Naive thymus-derived CD4-positive, alpha-beta T cell (primary cell): ENCODE data around the gene DIAPH2. TPM values are rescaled to one million over a fixed set of nuclear protein-coding genes. Genes with fewer than 3 reads are reported as not detected.

ENCODE experiments used
- ATAC-seq: fragments of 150-1000 bp; cut with Tn5 transposase; 2 replicates; pipeline ENCODE4 v1.10.0; 2021; ENCODE audit warnings: mild to moderate bottlenecking, moderate library complexity
- CTCF ChIA-PET: fragments of 350-600 bp; sonication (Branson Sonifier 250); formaldehyde crosslinking; loops from one replicate; lab custom pipeline; 2021; ENCODE audit warnings: antibody characterized with exemption; lab: Charles Lee
- POLR2A ChIA-PET: fragments of 350-600 bp; sonication (Branson Sonifier 250); formaldehyde crosslinking; loops from one replicate; lab custom pipeline; 2021; ENCODE audit warnings: antibody characterized with exemption, inconsistent platforms; lab: Charles Lee
- DNase-seq, 9 donors: peaks; one replicate each; pipeline versions ENCODE4 v3.0.0 to v3.0.0-alpha.2; 2020 to 2022; ENCODE audit warnings: mixed read lengths in 1 of 9
- H3K27ac ChIP-seq: one replicate; pipeline ENCODE4 v1.7.0; 2013; ENCODE audit warnings: mild to moderate bottlenecking, low read depth, low read length, moderate library complexity
- H3K27me3 ChIP-seq, 2 donors: one replicate each; pipeline ENCODE4 v1.7.0; 2013; ENCODE audit warnings: low read length in 2 of 2, mild to moderate bottlenecking in 2 of 2, moderate library complexity in 2 of 2; ENCODE audit not compliant: control insufficient read depth in 2 of 2, insufficient read depth in 2 of 2
- H3K36me3 ChIP-seq, 3 experiments: 1 replicate in 2 of 3; 2 replicates in 1 of 3; pipeline ENCODE4 v1.7.0; 2013; ENCODE audit warnings: low read length in 3 of 3, mild to moderate bottlenecking in 3 of 3, moderate library complexity in 1 of 3; ENCODE audit not compliant: insufficient read depth in 3 of 3, control insufficient read depth in 2 of 3
- H3K4me1 ChIP-seq, 2 donors: one replicate each; pipeline ENCODE4 v1.7.0; 2013; ENCODE audit warnings: low read length in 2 of 2, mild to moderate bottlenecking in 2 of 2, moderate library complexity in 1 of 2; ENCODE audit not compliant: control insufficient read depth in 2 of 2, insufficient read depth in 2 of 2
- H3K4me3 ChIP-seq: 2 replicates; pipeline ENCODE4 v1.7.0; 2013; ENCODE audit warnings: mild to moderate bottlenecking, low read length
- H3K9me3 ChIP-seq, 3 experiments: 1 replicate in 2 of 3; 2 replicates in 1 of 3; pipeline ENCODE4 v1.7.0; 2013; ENCODE audit warnings: low read length in 3 of 3; ENCODE audit not compliant: control insufficient read depth in 2 of 3
- H3K27ac Mint-ChIP-seq, 9 donors: one replicate each; pipeline ENCODE4 v1.8.0; 2020 to 2022; ENCODE audit warnings: mixed read lengths in 9 of 9, mild to moderate bottlenecking in 8 of 9, moderate library complexity in 5 of 9, inconsistent platforms in 2 of 9
- H3K27me3 Mint-ChIP-seq, 5 donors: one replicate each; pipeline ENCODE4 v1.8.0; 2021 to 2022; ENCODE audit warnings: mixed read lengths in 5 of 5, mild to moderate bottlenecking in 1 of 5
- H3K36me3 Mint-ChIP-seq, 5 donors: one replicate each; pipeline ENCODE4 v1.8.0; 2020 to 2022; ENCODE audit warnings: mixed read lengths in 5 of 5, mild to moderate bottlenecking in 3 of 5, inconsistent platforms in 1 of 5
- H3K4me1 Mint-ChIP-seq, 7 donors: one replicate each; pipeline ENCODE4 v1.8.0; 2020 to 2022; ENCODE audit warnings: mixed read lengths in 7 of 7, mild to moderate bottlenecking in 3 of 7, inconsistent platforms in 1 of 7
- H3K4me3 Mint-ChIP-seq, 10 donors: one replicate each; pipeline ENCODE4 v1.8.0; 2020 to 2022; ENCODE audit warnings: mild to moderate bottlenecking in 10 of 10, mixed read lengths in 10 of 10, moderate library complexity in 6 of 10, inconsistent platforms in 2 of 10
- H3K9me3 Mint-ChIP-seq, 11 donors: one replicate each; pipeline ENCODE4 v1.8.0; 2020 to 2022; ENCODE audit warnings: mixed read lengths in 11 of 11, mild to moderate bottlenecking in 4 of 11, inconsistent platforms in 1 of 11, moderate library complexity in 1 of 11
- intact Hi-C, 2 donors: fragments of 100-400 bp; cut with micrococcal nuclease; formaldehyde crosslinking; loops; one replicate each; pipeline ENCODE4 v1.15.1; 2023
- polyA plus RNA-seq, 2 donors: library from polyadenylated mRNA; unstranded; fragments of 300-500 nt; fragmentation: Illumina TruSeq; gene quantifications; one replicate each; pipeline ENCODE4 v1.2.3, GENCODE V29; 2021
- total RNA-seq, 6 experiments: library from RNA in 5 of 6; stranded (reverse) in 5 of 6; gene quantifications; 1 replicate in 5 of 6; 2 replicates in 1 of 6; pipeline ENCODE4 v1.2.3 and lab custom pipeline; 2021 to 2026

The DIAPH2 gene
- total RNA-seq (10 to 100 TPM in 2 of 5 experiments, 1 to 10 TPM in 3; 4.3 to 23.9 (median 7.6) TPM), polyA plus RNA-seq (1 to 10 TPM; 4.2 to 5.2 TPM), total RNA-seq (lab: John Stamatoyannopoulos, UW) (44.4 reads per million, percentile 68 among the genes with 10 or more reads in this experiment)

DNA sequence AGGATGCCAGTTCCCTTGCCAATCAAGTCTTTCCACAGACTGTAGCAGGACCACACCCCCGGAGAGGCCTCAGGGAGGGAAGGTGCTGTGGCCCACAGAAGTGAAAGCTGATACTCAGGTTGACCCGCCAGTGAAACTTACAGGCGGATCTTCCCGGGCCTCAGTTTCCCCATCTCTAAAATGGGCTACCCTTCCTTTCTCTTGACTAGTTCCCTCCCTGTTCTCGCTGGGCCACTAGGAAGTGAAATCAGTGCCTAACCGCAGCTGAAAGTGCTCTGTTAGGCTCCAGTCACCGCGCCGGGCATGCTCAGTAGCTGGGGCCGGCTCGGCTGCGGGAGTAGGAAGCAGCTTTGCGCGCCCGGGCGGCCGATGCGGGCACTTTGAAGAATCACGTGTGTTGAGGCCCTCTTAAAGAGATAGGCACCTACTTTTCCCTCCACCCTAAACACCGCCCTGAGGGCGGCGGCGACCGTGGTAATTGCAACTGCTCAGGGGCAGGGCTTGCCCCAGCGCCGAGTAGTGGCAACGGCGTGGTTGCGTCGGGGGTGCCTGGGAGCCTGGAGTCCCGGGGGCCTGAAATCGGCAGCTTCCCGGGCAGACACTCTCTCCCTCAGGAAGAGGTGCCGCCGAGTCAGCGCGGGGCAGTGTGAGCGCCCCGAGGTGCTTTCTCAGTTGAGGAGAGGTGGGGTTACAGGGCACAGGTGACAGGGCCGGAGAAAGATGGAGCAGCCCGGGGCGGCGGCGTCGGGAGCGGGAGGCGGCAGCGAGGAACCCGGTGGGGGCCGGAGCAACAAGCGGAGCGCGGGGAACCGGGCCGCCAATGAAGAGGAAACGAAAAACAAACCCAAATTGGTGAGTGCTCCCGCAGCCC, at the start of gene DIAPH2:
Gene DIAPH2 (plus strand): TSS at position 504 of the 871 bp plus-strand sequence.
- Histone ChIP-seq H3K36me3 (peaks cover 0 to 7% (median 0%) of the 10 kb centered on the region in 3 experiments), H3K27ac (peak within 1 kb of the TSS; percentile 65), H3K4me3 (peak within 1 kb of the TSS; percentile 70), H3K4me1 (peaks cover 5 to 6% of the 10 kb centered on the region in 2 donors), H3K9me3 (no peaks in the 10 kb centered on the region), H3K27me3 (no peaks in the 10 kb centered on the region)
- peak within 1 kb of the TSS; percentile 87 to 98 (median 92) for H3K4me3 Mint-ChIP-seq
- peak; percentile 49 to 69 (median 62) for DNase-seq
- peaks cover 2 to 42% (median 36%) of the 10 kb centered on the region in 7 donors for H3K4me1 Mint-ChIP-seq
- POLR2A ChIA-PET: no interaction called here
- peak within 1 kb of the TSS; percentile 75 to 97 (median 87) for H3K27ac Mint-ChIP-seq
- peaks cover 0 to 2% (median 0%) of the 10 kb centered on the region in 5 donors for H3K36me3 Mint-ChIP-seq
- H3K27me3 Mint-ChIP-seq: no peaks in the 10 kb centered on the region
- intact Hi-C loops: loop anchor here (10.0 kb wide), 1 partner anchor 880 kb away; no protein-coding TSS in a partner anchor
- H3K9me3 Mint-ChIP-seq: no peaks in the 10 kb centered on the region
- ATAC-seq: peak; percentile 90
- CTCF ChIA-PET: no interaction called here

DNA sequence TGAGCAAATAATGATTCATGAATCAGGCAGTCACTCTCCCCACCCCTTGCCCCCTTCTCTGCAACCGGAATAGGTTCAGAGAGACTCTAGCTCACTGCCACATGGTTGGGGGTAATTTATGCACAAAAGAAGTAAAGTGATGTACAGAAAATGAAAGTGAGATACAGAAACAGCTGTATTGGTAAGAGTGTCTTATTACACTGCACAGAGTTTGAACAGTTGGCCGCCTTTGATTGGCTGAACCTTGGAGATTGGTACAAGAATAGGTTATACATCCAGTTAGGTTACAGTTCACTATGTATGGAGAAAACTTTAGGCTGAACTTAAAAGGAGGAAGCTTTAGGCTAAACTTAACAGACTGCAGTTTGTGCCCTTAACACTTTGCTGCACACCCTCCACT, 34.6 kb upstream of the DIAPH2 start:
- Mint-ChIP-seq H3K4me1 (no peaks in the 10 kb centered on the region), H3K27me3 (peaks cover 0 to 6% (median 2%) of the 10 kb centered on the region in 5 donors), H3K4me3 (no peak overlapping the region), H3K27ac (no peak overlapping the region), H3K9me3 (peaks cover 0 to 4% (median 0%) of the 10 kb centered on the region in 11 donors), H3K36me3 (no peaks in the 10 kb centered on the region)
- DNase-seq: no peak
- no peak overlapping the region for H3K4me3 ChIP-seq
- H3K27me3 ChIP-seq: no peaks in the 10 kb centered on the region
- intact Hi-C loops: no loop called here
- ChIA-PET POLR2A (no interaction called here), CTCF (no interaction called here)
- H3K4me1 ChIP-seq: no peaks in the 10 kb centered on the region
- no peak for ATAC-seq
- no peaks in the 10 kb centered on the region for H3K9me3 ChIP-seq
- no peaks in the 10 kb centered on the region for H3K36me3 ChIP-seq
- no peak overlapping the region for H3K27ac ChIP-seq

DNA sequence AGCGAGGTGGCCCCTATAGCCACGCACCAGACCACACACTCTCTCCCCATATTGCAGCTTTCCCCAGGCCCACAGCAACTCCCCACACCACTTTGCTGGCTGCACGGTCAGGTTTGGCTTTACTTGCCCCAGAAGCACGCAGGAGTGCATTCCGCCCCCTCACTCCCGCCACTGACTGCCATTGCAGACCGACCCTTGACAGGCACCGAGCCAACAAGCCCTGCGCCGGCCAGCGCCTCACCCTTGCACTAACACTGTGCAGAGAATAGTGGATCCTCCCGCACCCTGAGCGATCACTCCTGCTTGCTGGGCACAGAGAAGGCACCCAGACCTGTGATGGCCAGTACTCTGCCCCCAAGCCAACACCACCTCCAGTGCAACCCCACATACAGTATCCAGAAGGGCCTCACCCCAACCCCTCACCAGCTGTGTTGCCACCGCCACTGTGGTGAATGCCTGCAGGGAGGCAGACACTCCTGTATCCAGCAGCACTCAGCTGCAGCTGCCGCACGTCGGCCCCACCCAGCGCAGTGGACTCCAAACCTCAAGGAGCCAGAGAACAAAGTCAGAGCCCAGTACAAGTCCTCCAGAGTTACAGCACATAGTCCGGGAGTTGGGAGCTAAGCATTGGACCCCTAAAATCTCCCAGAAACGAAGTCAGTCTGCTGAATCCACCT, 28.6 kb upstream of the DIAPH2 start:
- no peaks in the 10 kb centered on the region for H3K27me3 ChIP-seq
- no peaks in the 10 kb centered on the region for H3K9me3 ChIP-seq
- H3K27ac Mint-ChIP-seq: no peak overlapping the region
- no peak overlapping the region for H3K27ac ChIP-seq
- no peak for ATAC-seq
- no peak overlapping the region for H3K4me3 Mint-ChIP-seq
- H3K4me1 Mint-ChIP-seq: no peaks in the 10 kb centered on the region
- peaks cover 0 to 9% (median 3%) of the 10 kb centered on the region in 5 donors for H3K27me3 Mint-ChIP-seq
- no peak overlapping the region for H3K4me3 ChIP-seq
- ChIA-PET CTCF (no interaction called here), POLR2A (no interaction called here)
- no peak for DNase-seq
- intact Hi-C loops: no loop called here
- H3K36me3 ChIP-seq: no peaks in the 10 kb centered on the region
- H3K36me3 Mint-ChIP-seq: peaks cover 0 to 3% (median 0%) of the 10 kb centered on the region in 5 donors
- peaks cover 0 to 2% (median 0%) of the 10 kb centered on the region in 11 donors for H3K9me3 Mint-ChIP-seq
- H3K4me1 ChIP-seq: no peaks in the 10 kb centered on the region

DNA sequence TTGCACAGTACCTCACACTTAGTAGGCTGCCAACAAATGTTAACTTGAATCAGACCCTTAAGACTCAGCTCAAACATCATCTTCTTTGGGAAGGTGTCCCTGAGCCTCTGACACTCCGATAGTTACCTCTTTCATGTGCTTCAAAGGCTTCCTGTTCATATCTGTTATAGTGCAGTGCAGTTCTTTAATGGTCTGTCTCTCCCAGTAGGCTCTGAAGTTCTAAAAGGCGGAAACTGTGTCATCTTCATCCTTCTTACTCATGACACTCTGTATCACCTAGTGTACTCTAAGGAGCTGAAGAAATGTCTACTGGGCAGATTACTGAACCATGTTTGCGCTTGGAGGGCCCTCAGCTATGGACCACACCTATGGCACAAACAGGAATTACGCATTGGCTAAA, 2.1 kb upstream of the DIAPH2 start:
- Histone ChIP-seq H3K27me3 (no peaks in the 10 kb centered on the region), H3K36me3 (peaks cover 0 to 7% (median 0%) of the 10 kb centered on the region in 3 experiments), H3K4me3 (no peak overlapping the region), H3K27ac (no peak overlapping the region), H3K9me3 (no peaks in the 10 kb centered on the region), H3K4me1 (peaks cover 5 to 6% of the 10 kb centered on the region in 2 donors)
- ATAC-seq (peak; percentile 45), DNase-seq (peak in 7 of 9 donors; percentile 20 to 50 (median 39))
- H3K4me1 Mint-ChIP-seq: peaks cover 0 to 41% (median 33%) of the 10 kb centered on the region in 7 donors
- ChIA-PET CTCF (no interaction called here), POLR2A (interaction anchor here (1.2 kb wide), 1 partner anchor 10 kb away, joined by 3 read pairs; no protein-coding TSS in a partner anchor)
- no peaks in the 10 kb centered on the region for H3K9me3 Mint-ChIP-seq
- peak overlapping the region in 6 of 9 donors; percentile 8 to 74 (median 51) for H3K27ac Mint-ChIP-seq
- peak overlapping the region in 9 of 10 donors; percentile 18 to 63 (median 40) for H3K4me3 Mint-ChIP-seq
- intact Hi-C loops: loop anchor here (10.0 kb wide), 1 partner anchor 882 kb away; no protein-coding TSS in a partner anchor
- H3K27me3 Mint-ChIP-seq: no peaks in the 10 kb centered on the region
- no peaks in the 10 kb centered on the region for H3K36me3 Mint-ChIP-seq

DNA sequence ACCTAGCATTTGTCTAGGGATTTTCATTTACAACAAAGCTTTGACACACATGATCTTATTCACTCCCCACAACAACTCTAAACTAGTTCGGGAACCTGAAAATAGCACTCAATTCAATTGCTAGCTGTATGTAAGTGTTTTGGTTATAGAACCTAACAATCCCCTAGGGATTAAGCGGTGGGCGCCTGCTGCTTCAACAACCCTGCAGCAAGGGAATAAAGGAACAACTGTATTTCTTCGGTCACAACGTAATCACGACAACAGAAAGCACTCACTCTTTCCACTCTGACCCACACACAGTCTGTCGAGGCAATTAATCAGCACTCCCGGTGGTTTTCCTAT, 674 bp upstream of the DIAPH2 start:
- ATAC-seq (no peak), DNase-seq (no peak)
- Histone ChIP-seq H3K36me3 (peaks cover 0 to 7% (median 0%) of the 10 kb centered on the region in 3 experiments), H3K4me3 (peak overlapping the region; percentile 70), H3K27me3 (no peaks in the 10 kb centered on the region), H3K9me3 (no peaks in the 10 kb centered on the region), H3K27ac (no peak overlapping the region), H3K4me1 (peaks cover 5 to 6% of the 10 kb centered on the region in 2 donors)
- Mint-ChIP-seq H3K36me3 (peaks cover 0 to 2% (median 0%) of the 10 kb centered on the region in 5 donors), H3K4me3 (peak overlapping the region; percentile 87 to 98 (median 92)), H3K4me1 (peaks cover 2 to 41% (median 36%) of the 10 kb centered on the region in 7 donors), H3K9me3 (no peaks in the 10 kb centered on the region), H3K27ac (peak overlapping the region in 6 of 9 donors; percentile 23 to 87 (median 50)), H3K27me3 (no peaks in the 10 kb centered on the region)
- intact Hi-C loops: loop anchor here (10.0 kb wide), 1 partner anchor 881 kb away; no protein-coding TSS in a partner anchor
- CTCF ChIA-PET: no interaction called here
- POLR2A ChIA-PET: no interaction called here
